Neural progenitor cell (in vitro differentiated cells): ENCODE measurements around the gene HCAR3. TPM values are rescaled to one million over a fixed set of nuclear protein-coding genes. Genes with fewer than 3 reads are reported as not detected.

Experiments
- DNase-seq: peaks from one replicate; pipeline ENCODE4 v3.0.0-alpha.2; 2016; ENCODE audit warnings: low spot score
- H2AFZ ChIP-seq: fragments of 200-600 bp; sonication (generic); replicated peaks from 2 replicates; pipeline ENCODE4 v1.6.1; 2016; ENCODE audit warnings: antibody characterized with exemption
- H3F3A ChIP-seq: fragments of 200-600 bp; sonication (generic); 2 replicates; pipeline ENCODE4 v1.6.1; 2016; ENCODE audit warnings: antibody characterized with exemption, low read depth
- H3K27ac ChIP-seq: fragments of 200-600 bp; sonication (generic); 2 replicates; pipeline ENCODE4 v1.5.1; 2016; ENCODE audit warnings: mild to moderate bottlenecking
- H3K27me3 ChIP-seq: fragments of 200-600 bp; sonication (generic); 2 replicates; pipeline ENCODE4 v1.6.1; 2016; ENCODE audit warnings: mild to moderate bottlenecking, moderate library complexity
- H3K36me3 ChIP-seq: fragments of 200-600 bp; sonication (generic); 2 replicates; pipeline ENCODE4 v1.5.1; 2016
- H3K4me1 ChIP-seq: fragments of 200-600 bp; sonication (generic); 2 replicates; pipeline ENCODE4 v1.6.1; 2016; ENCODE audit warnings: mixed run types
- H3K4me2 ChIP-seq: fragments of 200-600 bp; sonication (generic); 2 replicates; pipeline ENCODE4 v1.6.1; 2016
- H3K4me3 ChIP-seq: fragments of 200-600 bp; sonication (generic); 2 replicates; pipeline ENCODE4 v1.5.1; 2016
- H3K79me2 ChIP-seq: fragments of 200-600 bp; sonication (generic); 2 replicates; pipeline ENCODE4 v1.6.1; 2016; ENCODE audit warnings: low read depth
- H3K9ac ChIP-seq: fragments of 200-600 bp; sonication (generic); 2 replicates; pipeline ENCODE4 v1.6.1; 2016
- H3K9me3 ChIP-seq: fragments of 200-600 bp; sonication (generic); 2 replicates; pipeline ENCODE4 v1.5.1; 2016; ENCODE audit warnings: low read depth
- H4K20me1 ChIP-seq: fragments of 200-600 bp; sonication (generic); 2 replicates; pipeline ENCODE4 v1.6.1; 2016; ENCODE audit warnings: low read depth
- H3K27ac Mint-ChIP-seq: 3 replicates; pipeline ENCODE4 v1.8.0; 2021; ENCODE audit warnings: mixed read lengths
- H3K27me3 Mint-ChIP-seq: 2 replicates; pipeline ENCODE4 v1.8.0; 2022; ENCODE audit warnings: low read depth, mild to moderate bottlenecking, inconsistent platforms, moderate library complexity, mixed read lengths; ENCODE audit not compliant: insufficient read depth
- H3K36me3 Mint-ChIP-seq: 3 replicates; pipeline ENCODE4 v1.8.0; 2021; ENCODE audit warnings: mixed read lengths
- H3K4me1 Mint-ChIP-seq: 3 replicates; pipeline ENCODE4 v1.8.0; 2021; ENCODE audit warnings: mixed read lengths
- H3K4me3 Mint-ChIP-seq: 3 replicates; pipeline ENCODE4 v1.8.0; 2021; ENCODE audit warnings: mild to moderate bottlenecking, moderate library complexity, mixed read lengths
- H3K9me3 Mint-ChIP-seq: 3 replicates; pipeline ENCODE4 v1.8.0; 2020; ENCODE audit warnings: mixed read lengths
- CTCF ChIP-seq: fragments of 200-600 bp; sonication (generic); IDR thresholded peaks from 2 replicates; pipeline ENCODE4 v1.5.1; 2017; ENCODE audit warnings: antibody characterized with exemption, mild to moderate bottlenecking
- EZH2 ChIP-seq: fragments of 200-600 bp; sonication (generic); IDR thresholded peaks from 2 replicates; pipeline ENCODE4 v1.6.1; 2017; ENCODE audit warnings: antibody characterized with exemption, mild to moderate bottlenecking, moderate library complexity
- EZH2phosphoT487 ChIP-seq: fragments of 200-600 bp; sonication (generic); IDR thresholded peaks from 2 replicates; pipeline ENCODE4 v1.6.1; 2017; ENCODE audit warnings: antibody characterized with exemption
- total RNA-seq: library from RNA; depleted of rRNA; stranded (reverse); fragments of >200 nt; gene quantifications from 2 replicates; pipeline ENCODE4 v1.2.3, GENCODE V29; 2015; ENCODE audit warnings: low replicate concordance

The HCAR3 gene
- total RNA-seq, 1 donor from 2014 or later = not detected

GRCh38 chr12:122672515-122672914 lies 44.1 kb downstream of the HCAR3 start:
- Histone ChIP-seq H3K79me2 (no peaks in the 10 kb centered on the region), H3K27me3 (no peaks in the 10 kb centered on the region), H3K36me3 (no peaks in the 10 kb centered on the region), H3F3A (no peaks in the 10 kb centered on the region), H2AFZ (peak overlapping the region; percentile 36), H4K20me1 (no peaks in the 10 kb centered on the region), H3K9ac (no peak overlapping the region), H3K4me3 (no peak overlapping the region), H3K27ac (no peak overlapping the region), H3K4me2 (no peak overlapping the region), H3K4me1 (peaks cover 5% of the 10 kb centered on the region), H3K9me3 (no peaks in the 10 kb centered on the region)
- no peak overlapping the region for H3K27ac Mint-ChIP-seq
- no peak for TF ChIP-seq EZH2phosphoT487
- TF ChIP-seq EZH2 = no peak
- TF ChIP-seq CTCF = no peak
- no peak overlapping the region for H3K4me3 Mint-ChIP-seq
- H3K36me3 Mint-ChIP-seq = no peaks in the 10 kb centered on the region
- peaks cover 2% of the 10 kb centered on the region for H3K27me3 Mint-ChIP-seq
- H3K4me1 Mint-ChIP-seq = peaks cover 5% of the 10 kb centered on the region
- DNase-seq = no peak
- peaks cover 6% of the 10 kb centered on the region for H3K9me3 Mint-ChIP-seq

- no peak overlapping the region for H3K27ac Mint-ChIP-seq
- Histone ChIP-seq H3K79me2 (no peaks in the 10 kb centered on the region), H3K27me3 (no peaks in the 10 kb centered on the region), H4K20me1 (no peaks in the 10 kb centered on the region), H3K4me3 (no peak overlapping the region), H3K36me3 (no peaks in the 10 kb centered on the region), H3F3A (no peaks in the 10 kb centered on the region), H3K27ac (no peak overlapping the region), H3K4me1 (peaks cover 5% of the 10 kb centered on the region), H2AFZ (no peak overlapping the region), H3K9me3 (no peaks in the 10 kb centered on the region), H3K9ac (no peak overlapping the region), H3K4me2 (no peak overlapping the region)
- H3K36me3 Mint-ChIP-seq = no peaks in the 10 kb centered on the region
- DNase-seq = no peak
- TF ChIP-seq EZH2phosphoT487 (no peak), EZH2 (no peak), CTCF (no peak)
- peaks cover 5% of the 10 kb centered on the region for H3K4me1 Mint-ChIP-seq
- H3K9me3 Mint-ChIP-seq = peaks cover 3% of the 10 kb centered on the region
- H3K27me3 Mint-ChIP-seq = no peaks in the 10 kb centered on the region
- H3K4me3 Mint-ChIP-seq = no peak overlapping the region
Measured at GRCh38 chr12:122669397-122670070, 47.1 kb downstream of the HCAR3 start.

- Mint-ChIP-seq H3K9me3 (peaks cover 3% of the 10 kb centered on the region), H3K27ac (no peak overlapping the region), H3K36me3 (no peaks in the 10 kb centered on the region), H3K27me3 (no peaks in the 10 kb centered on the region), H3K4me3 (no peak overlapping the region), H3K4me1 (peaks cover 5% of the 10 kb centered on the region)
- H3K9ac ChIP-seq = no peak overlapping the region
- H3F3A ChIP-seq = no peaks in the 10 kb centered on the region
- no peaks in the 10 kb centered on the region for H3K36me3 ChIP-seq
- no peaks in the 10 kb centered on the region for H3K79me2 ChIP-seq
- H3K27ac ChIP-seq = no peak overlapping the region
- DNase-seq = no peak
- H3K4me3 ChIP-seq = no peak overlapping the region
- no peaks in the 10 kb centered on the region for H4K20me1 ChIP-seq
- H3K27me3 ChIP-seq = no peaks in the 10 kb centered on the region
- no peak for TF ChIP-seq EZH2
- no peak for TF ChIP-seq CTCF
- TF ChIP-seq EZH2phosphoT487 = no peak
- H3K9me3 ChIP-seq = no peaks in the 10 kb centered on the region
- no peak overlapping the region for H2AFZ ChIP-seq
- H3K4me2 ChIP-seq = no peak overlapping the region
- peaks cover 5% of the 10 kb centered on the region for H3K4me1 ChIP-seq
Measured at GRCh38 chr12:122668268-122668667, 48.3 kb downstream of the HCAR3 start.
